Measurements from ENCODE around the gene NEURL1B. TPM values are rescaled to one million over a fixed set of nuclear protein-coding genes. Genes with fewer than 3 reads are reported as not detected.
A peak's percentile ranks its signal among the peaks of the same experiment; 100 is the strongest.

Gene NEURL1B
- polyA plus RNA-seq, 1 of the 3 experiments (the other 2 are of a cell fraction), result 2.8 TPM

GRCh38 chr5:172644711-172645110, 3.6 kb downstream of the NEURL1B start:
- no peak overlapping the region for H3K4me3 ChIP-seq (ENCODE audit: low read depth in 2 of 2, low read length in 1 of 2)
- ChIA-PET CTCF (interaction anchor here (0.6 to 6.7 kb wide), 5 partner anchors 52 to 1224 kb away, joined by 3 to 71 read pairs (median 3); no protein-coding TSS in a partner anchor), POLR2A (no interaction called here)
- TF ChIP-seq SMC3 (IDR thresholded peaks at IDR 0.05; ENCODE audit: low read depth, low read length), result no peak
- TF ChIP-seq GATA2 (CRISPR knock-in tag; IDR thresholded peaks at IDR 0.05), result no peak
- no peak for TF ChIP-seq ZBTB33 (IDR thresholded peaks at IDR 0.05; ENCODE audit: borderline replicate concordance, low read depth)
- no peak for TF ChIP-seq MAX (IDR thresholded peaks at IDR 0.05; ENCODE audit: low read depth)
- no peak for TF ChIP-seq MEF2A (IDR thresholded peaks at IDR 0.05; ENCODE audit: borderline replicate concordance, low read depth)
- TF ChIP-seq JUND (IDR thresholded peaks at IDR 0.05), result no peak
- no peak for TF ChIP-seq NRF1 (IDR thresholded peaks at IDR 0.05; ENCODE audit: low read depth, low read length)
- no peak for TF ChIP-seq ELF1 (IDR thresholded peaks at IDR 0.05)
- no peak for TF ChIP-seq RCOR1 (IDR thresholded peaks at IDR 0.05; ENCODE audit: low read length)
- TF ChIP-seq IRF3 (IDR thresholded peaks at IDR 0.05; ENCODE audit: low read depth, low read length), result no peak
- no peak for TF ChIP-seq FOSL2 (IDR thresholded peaks at IDR 0.05; ENCODE audit: borderline replicate concordance, low read depth)
- TF ChIP-seq REST (IDR thresholded peaks at IDR 0.05; ENCODE audit: low read depth, low read length), result no peak
- no peak for TF ChIP-seq EP300 (IDR thresholded peaks at IDR 0.05; ENCODE audit: borderline replicate concordance in 1 of 2, low read depth in 1 of 2, low read length in 1 of 2)
- TF ChIP-seq PBX3 (IDR thresholded peaks at IDR 0.05), result no peak
- TF ChIP-seq FOXM1 (IDR thresholded peaks at IDR 0.05; ENCODE audit: low read depth), result no peak
- no peak for TF ChIP-seq CHD2 (IDR thresholded peaks at IDR 0.05; ENCODE audit: low read length, partially characterized antibody)
- no peak for TF ChIP-seq CTCF (IDR thresholded peaks at IDR 0.05)
- no peak for TF ChIP-seq RXRA (IDR thresholded peaks at IDR 0.05; ENCODE audit: borderline replicate concordance, low read depth)
- TF ChIP-seq GABPA (IDR thresholded peaks at IDR 0.05; ENCODE audit: low read depth), result no peak
- no peak for TF ChIP-seq TCF12 (IDR thresholded peaks at IDR 0.05)
- no peak for DNase-seq
- no peak overlapping the region for H3K9ac ChIP-seq
- 0 out of 2 replicates have a peak, but pooled peaks cover 3% of the 10 kb centered on the region for H4K20me1 ChIP-seq (ENCODE audit: insufficient read depth)
- no peak overlapping the region for H2AFZ ChIP-seq (ENCODE audit: low read depth)
- no peaks in the 10 kb centered on the region for H3K9me3 ChIP-seq
- peaks cover 4% of the 10 kb centered on the region for H3F3A ChIP-seq (replicated peaks; ENCODE audit: insufficient read depth)
- peaks cover 13% of the 10 kb centered on the region; the same call in 1 of the 2 replicates for H3K79me2 ChIP-seq (ENCODE audit: insufficient read depth)
- H3K4me2 ChIP-seq, result no peak overlapping the region
- no peaks in the 10 kb centered on the region for H3K36me3 ChIP-seq (replicated peaks in 1 of 2; ENCODE audit: control insufficient read depth in 1 of 2, insufficient read depth in 2 of 2, low read length in 1 of 2)
- peaks cover 5 to 37% of the 10 kb centered on the region in 2 experiments; a peak in 2 of 4 replicates for H3K4me1 ChIP-seq (ENCODE audit: control insufficient read depth in 1 of 2, insufficient read depth in 2 of 2, low read depth in 1 of 2, low read length in 1 of 2)
- WGBS (ENCODE audit: low lambda C conversion rate), result 97% methylated on average over 8 of the region's 8 CpGs
- H3K27me3 ChIP-seq (ENCODE audit: insufficient read depth), result no peaks in the 10 kb centered on the region
- no peaks in the 10 kb centered on the region for H3K9me2 ChIP-seq
- H3K27ac ChIP-seq (ENCODE audit: low read depth in 2 of 2, low read length in 1 of 2), result peak overlapping the region in 1 of 2 experiments; percentile 39; a peak in 1 of 4 replicates
